ENCODE results near the gene DISP3.

DNA sequence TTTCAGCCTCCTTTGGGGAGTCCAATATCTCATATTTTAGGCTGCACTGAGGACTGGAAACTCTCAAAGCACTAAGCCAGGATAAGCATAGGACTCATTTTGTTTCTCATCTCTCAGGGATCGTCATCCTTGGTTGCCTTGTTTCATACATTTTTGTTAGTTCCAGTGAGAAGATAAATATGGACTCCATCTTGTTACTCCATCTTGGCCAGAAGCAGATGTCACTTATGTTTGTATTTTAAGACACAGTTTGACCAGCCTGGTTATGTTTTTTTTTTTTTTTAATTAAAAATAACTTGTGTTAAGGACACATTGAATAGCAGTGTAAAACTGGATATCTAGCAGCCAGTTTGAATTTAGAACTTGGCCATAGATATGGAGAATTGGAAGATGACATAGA lies 34.7 kb downstream of the DISP3 start:
- TF ChIP-seq, protein P1, sequence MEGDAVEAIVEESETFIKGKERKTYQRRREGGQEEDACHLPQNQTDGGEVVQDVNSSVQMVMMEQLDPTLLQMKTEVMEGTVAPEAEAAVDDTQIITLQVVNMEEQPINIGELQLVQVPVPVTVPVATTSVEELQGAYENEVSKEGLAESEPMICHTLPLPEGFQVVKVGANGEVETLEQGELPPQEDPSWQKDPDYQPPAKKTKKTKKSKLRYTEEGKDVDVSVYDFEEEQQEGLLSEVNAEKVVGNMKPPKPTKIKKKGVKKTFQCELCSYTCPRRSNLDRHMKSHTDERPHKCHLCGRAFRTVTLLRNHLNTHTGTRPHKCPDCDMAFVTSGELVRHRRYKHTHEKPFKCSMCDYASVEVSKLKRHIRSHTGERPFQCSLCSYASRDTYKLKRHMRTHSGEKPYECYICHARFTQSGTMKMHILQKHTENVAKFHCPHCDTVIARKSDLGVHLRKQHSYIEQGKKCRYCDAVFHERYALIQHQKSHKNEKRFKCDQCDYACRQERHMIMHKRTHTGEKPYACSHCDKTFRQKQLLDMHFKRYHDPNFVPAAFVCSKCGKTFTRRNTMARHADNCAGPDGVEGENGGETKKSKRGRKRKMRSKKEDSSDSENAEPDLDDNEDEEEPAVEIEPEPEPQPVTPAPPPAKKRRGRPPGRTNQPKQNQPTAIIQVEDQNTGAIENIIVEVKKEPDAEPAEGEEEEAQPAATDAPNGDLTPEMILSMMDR (conservative IDR thresholded peaks at IDR 0.05; ENCODE audit: low read depth, low read length): no peak
- TF ChIP-seq MAFK (IDR thresholded peaks at IDR 0.05; ENCODE audit: low read depth, low read length): no peak
- no peak for TF ChIP-seq MAZ (IDR thresholded peaks at IDR 0.05; ENCODE audit: borderline replicate concordance, low read depth, low read length)
- no peak for TF ChIP-seq SMC3 (IDR thresholded peaks at IDR 0.05; ENCODE audit: low read depth, low read length)
- TF ChIP-seq FOS (IDR thresholded peaks at IDR 0.05; ENCODE audit: low read depth, low read length): no peak
- no peak for TF ChIP-seq RFX5 (IDR thresholded peaks at IDR 0.05; ENCODE audit: low read depth, low read length)
- no peak for TF ChIP-seq POLR2A (IDR thresholded peaks at IDR 0.05; ENCODE audit: low read depth, low read length)
- TF ChIP-seq, protein P2, sequence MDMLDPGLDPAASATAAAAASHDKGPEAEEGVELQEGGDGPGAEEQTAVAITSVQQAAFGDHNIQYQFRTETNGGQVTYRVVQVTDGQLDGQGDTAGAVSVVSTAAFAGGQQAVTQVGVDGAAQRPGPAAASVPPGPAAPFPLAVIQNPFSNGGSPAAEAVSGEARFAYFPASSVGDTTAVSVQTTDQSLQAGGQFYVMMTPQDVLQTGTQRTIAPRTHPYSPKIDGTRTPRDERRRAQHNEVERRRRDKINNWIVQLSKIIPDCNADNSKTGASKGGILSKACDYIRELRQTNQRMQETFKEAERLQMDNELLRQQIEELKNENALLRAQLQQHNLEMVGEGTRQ (IDR thresholded peaks at IDR 0.05; ENCODE audit: low read depth, low read length): no peak
- TF ChIP-seq CEBPB (IDR thresholded peaks at IDR 0.05; ENCODE audit: low read depth, low read length): no peak
- no peak for TF ChIP-seq RCOR1 (IDR thresholded peaks at IDR 0.05; ENCODE audit: insufficient replicate concordance, low read length)
- no peak for TF ChIP-seq NFE2L2 (IDR thresholded peaks at IDR 0.05; ENCODE audit: low read depth, low read length)
- TF ChIP-seq, protein P3, sequence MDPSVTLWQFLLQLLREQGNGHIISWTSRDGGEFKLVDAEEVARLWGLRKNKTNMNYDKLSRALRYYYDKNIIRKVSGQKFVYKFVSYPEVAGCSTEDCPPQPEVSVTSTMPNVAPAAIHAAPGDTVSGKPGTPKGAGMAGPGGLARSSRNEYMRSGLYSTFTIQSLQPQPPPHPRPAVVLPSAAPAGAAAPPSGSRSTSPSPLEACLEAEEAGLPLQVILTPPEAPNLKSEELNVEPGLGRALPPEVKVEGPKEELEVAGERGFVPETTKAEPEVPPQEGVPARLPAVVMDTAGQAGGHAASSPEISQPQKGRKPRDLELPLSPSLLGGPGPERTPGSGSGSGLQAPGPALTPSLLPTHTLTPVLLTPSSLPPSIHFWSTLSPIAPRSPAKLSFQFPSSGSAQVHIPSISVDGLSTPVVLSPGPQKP (IDR thresholded peaks at IDR 0.05; ENCODE audit: borderline replicate concordance, low read depth, low read length): no peak

Measured in IMR-90 (cell line).